A673 (cell line): Measurements from ENCODE around the gene SCN10A. TPM values are rescaled to one million over a fixed set of nuclear protein-coding genes. Genes with fewer than 3 reads are reported as not detected.

Experiments
- BruUV-seq: library from RNA; stranded (reverse); fragments of 400-500 nt; replicated peaks from 2 replicates; lab custom pipeline; 2021; lab: Mats Ljungman, UMichigan
- CTCF ChIA-PET: fragments of 300-600 bp; sonication (Branson Sonifier 250); formaldehyde crosslinking; loops from one replicate; lab custom pipeline; 2022; ENCODE audit warnings: antibody characterized with exemption; lab: Charles Lee
- POLR2A ChIA-PET: fragments of 300-600 bp; sonication (Branson Sonifier 250); formaldehyde crosslinking; loops from one replicate; lab custom pipeline; 2022; ENCODE audit warnings: antibody characterized with exemption; ENCODE audit not compliant: low non-redundant PET; lab: Charles Lee
- DNase-seq: peaks from one replicate; pipeline ENCODE4 v3.0.0-alpha.2; 2015; ENCODE audit warnings: low spot score
- H3K27ac ChIP-seq: fragments of 200-600 bp; sonication (generic); 2 replicates; pipeline ENCODE4 v1.5.1; 2016; ENCODE audit warnings: mixed run types, low read depth, mild to moderate bottlenecking, mixed read lengths, antibody characterized with exemption, low read length; ENCODE audit not compliant: poor library complexity, severe bottlenecking
- H3K27me3 ChIP-seq: fragments of 200-600 bp; sonication (generic); replicated peaks from 2 replicates; pipeline ENCODE4 v1.6.1; 2017; ENCODE audit warnings: mixed run types, low read depth, mild to moderate bottlenecking, mixed read lengths, antibody characterized with exemption, low read length; ENCODE audit not compliant: insufficient read depth, poor library complexity
- H3K36me3 ChIP-seq: fragments of 200-600 bp; sonication (generic); 2 replicates; pipeline ENCODE4 v1.6.1; 2016; ENCODE audit warnings: mixed run types, mild to moderate bottlenecking, mixed read lengths, antibody characterized with exemption, low read length; ENCODE audit not compliant: insufficient read depth, poor library complexity, severe bottlenecking
- H3K4me1 ChIP-seq: fragments of 200-600 bp; sonication (generic); 2 replicates; pipeline ENCODE4 v1.6.1; 2017; ENCODE audit warnings: mixed run types, mild to moderate bottlenecking, mixed read lengths, antibody characterized with exemption, low read length; ENCODE audit not compliant: insufficient read depth, poor library complexity, severe bottlenecking
- H3K4me3 ChIP-seq: fragments of 200-600 bp; sonication (generic); 2 replicates; pipeline ENCODE4 v1.5.1; 2016; ENCODE audit warnings: low read depth, mixed run types, mild to moderate bottlenecking, mixed read lengths, low read length; ENCODE audit not compliant: poor library complexity, severe bottlenecking
- H3K9me3 ChIP-seq: fragments of 200-600 bp; sonication (generic); 2 replicates; pipeline ENCODE4 v1.6.1; 2016; ENCODE audit warnings: mixed run types, low read depth, mild to moderate bottlenecking, mixed read lengths, antibody characterized with exemption, low read length; ENCODE audit not compliant: poor library complexity, severe bottlenecking
- EZH2 ChIP-seq: fragments of 200-600 bp; sonication (generic); IDR thresholded peaks from 2 replicates; pipeline ENCODE4 v1.6.1; 2017; ENCODE audit warnings: borderline replicate concordance, low read depth, mild to moderate bottlenecking, mixed read lengths, antibody characterized with exemption, low read length; ENCODE audit not compliant: poor library complexity, severe bottlenecking
- intact Hi-C: fragments of 100-400 bp; cut with micrococcal nuclease; formaldehyde crosslinking; loops from one replicate; pipeline ENCODE4 v1.10.0; 2022; ENCODE audit not compliant: unreplicated experiment
- total RNA-seq: library from RNA; stranded (reverse); gene quantifications from 2 replicates; pipeline ENCODE4 v1.2.3, GENCODE V29; 2021
- TF ChIP-seq, protein P1 (sequence below): fragments of 300-800, 200-600 bp; sonication (generic); conservative IDR thresholded peaks from 2 replicates; pipeline ENCODE4 v1.5.1; 2017; ENCODE audit warnings: low read depth, mild to moderate bottlenecking, antibody characterized with exemption, low read length, moderate library complexity, mixed read lengths

The SCN10A gene
- total RNA-seq, 1 experiment from 2014 or later: not detected

- no peak overlapping the region for H3K27ac ChIP-seq
- no TSS peak for BruUV-seq
Measured at GRCh38 chr3:38836561-38836960, 20.5 kb upstream of the SCN10A start.

DNA sequence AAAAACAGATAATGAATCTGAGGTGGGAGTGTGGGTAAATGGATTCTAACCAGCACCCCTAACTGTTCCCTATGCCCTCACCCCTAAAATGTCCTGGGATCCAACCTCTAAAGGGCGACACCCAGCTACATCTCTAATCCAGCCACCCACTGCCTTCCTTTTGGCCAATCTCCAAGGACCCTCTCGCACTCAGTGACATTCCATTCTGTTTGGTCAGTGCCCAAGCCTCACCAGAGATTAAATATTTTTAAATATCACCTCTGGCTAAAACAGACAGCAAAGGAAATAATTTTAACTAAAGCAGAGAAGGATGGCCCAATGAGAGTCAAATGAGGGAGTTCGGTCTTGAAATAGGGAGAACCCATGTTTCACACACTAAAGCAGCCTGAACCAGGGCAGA lies 19.9 kb upstream of the SCN10A start:
- Histone ChIP-seq H3K27me3 (peaks cover 17% of the 10 kb centered on the region), H3K9me3 (no peaks in the 10 kb centered on the region), H3K27ac (no peak overlapping the region), H3K36me3 (no peaks in the 10 kb centered on the region), H3K4me3 (no peak overlapping the region), H3K4me1 (no peaks in the 10 kb centered on the region)
- CTCF ChIA-PET: no interaction called here
- no peak for DNase-seq
- BruUV-seq: no TSS peak
- intact Hi-C loops: loop anchor here (10.0 kb wide), 1 partner anchor 101 kb away; no protein-coding TSS in a partner anchor
- no peak for TF ChIP-seq EZH2
- TF ChIP-seq, protein P1, sequence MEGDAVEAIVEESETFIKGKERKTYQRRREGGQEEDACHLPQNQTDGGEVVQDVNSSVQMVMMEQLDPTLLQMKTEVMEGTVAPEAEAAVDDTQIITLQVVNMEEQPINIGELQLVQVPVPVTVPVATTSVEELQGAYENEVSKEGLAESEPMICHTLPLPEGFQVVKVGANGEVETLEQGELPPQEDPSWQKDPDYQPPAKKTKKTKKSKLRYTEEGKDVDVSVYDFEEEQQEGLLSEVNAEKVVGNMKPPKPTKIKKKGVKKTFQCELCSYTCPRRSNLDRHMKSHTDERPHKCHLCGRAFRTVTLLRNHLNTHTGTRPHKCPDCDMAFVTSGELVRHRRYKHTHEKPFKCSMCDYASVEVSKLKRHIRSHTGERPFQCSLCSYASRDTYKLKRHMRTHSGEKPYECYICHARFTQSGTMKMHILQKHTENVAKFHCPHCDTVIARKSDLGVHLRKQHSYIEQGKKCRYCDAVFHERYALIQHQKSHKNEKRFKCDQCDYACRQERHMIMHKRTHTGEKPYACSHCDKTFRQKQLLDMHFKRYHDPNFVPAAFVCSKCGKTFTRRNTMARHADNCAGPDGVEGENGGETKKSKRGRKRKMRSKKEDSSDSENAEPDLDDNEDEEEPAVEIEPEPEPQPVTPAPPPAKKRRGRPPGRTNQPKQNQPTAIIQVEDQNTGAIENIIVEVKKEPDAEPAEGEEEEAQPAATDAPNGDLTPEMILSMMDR: no peak
- POLR2A ChIA-PET: no interaction called here

More at GRCh38 chr3:38836561-38836960, 20.5 kb upstream of the SCN10A start:
- ChIA-PET POLR2A (no interaction called here), CTCF (no interaction called here)
- Histone ChIP-seq H3K27me3 (peaks cover 21% of the 10 kb centered on the region), H3K4me3 (no peak overlapping the region), H3K9me3 (no peaks in the 10 kb centered on the region), H3K36me3 (no peaks in the 10 kb centered on the region), H3K4me1 (no peaks in the 10 kb centered on the region)
- DNase-seq: no peak
- intact Hi-C loops: loop anchor here (10.0 kb wide), 1 partner anchor 102 kb away; no protein-coding TSS in a partner anchor
- TF ChIP-seq, protein P1: no peak
- TF ChIP-seq EZH2: no peak

DNA sequence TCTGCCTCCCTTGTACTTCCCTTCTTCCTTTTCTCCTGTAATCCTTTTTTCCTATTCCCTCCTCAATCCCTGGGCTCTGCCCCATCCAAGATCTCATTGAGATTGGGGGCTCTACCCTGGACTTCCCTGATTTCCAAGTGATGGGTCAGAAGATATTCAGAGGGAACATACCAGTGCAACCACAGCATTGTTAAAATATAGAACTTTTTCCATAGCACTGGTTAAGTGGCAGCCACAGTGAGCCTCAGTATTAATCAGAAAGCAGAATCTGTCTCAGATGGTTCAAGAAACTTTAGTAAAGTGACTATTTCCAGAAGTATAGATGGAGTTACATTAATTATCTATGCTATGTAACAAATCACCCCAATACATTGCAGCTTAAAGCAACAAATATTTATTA lies 18.7 kb upstream of the SCN10A start:
- no peak for DNase-seq
- no peak overlapping the region for H3K27ac ChIP-seq
- no peak overlapping the region for H3K4me3 ChIP-seq
- intact Hi-C loops: loop anchor here (10.0 kb wide), 1 partner anchor 100 kb away; no protein-coding TSS in a partner anchor
- TF ChIP-seq EZH2: no peak
- TF ChIP-seq, protein P1: no peak
- H3K27me3 ChIP-seq: peaks cover 14% of the 10 kb centered on the region
- no peaks in the 10 kb centered on the region for H3K4me1 ChIP-seq
- POLR2A ChIA-PET: no interaction called here
- CTCF ChIA-PET: no interaction called here
- BruUV-seq: no TSS peak
- H3K9me3 ChIP-seq: no peaks in the 10 kb centered on the region
- no peaks in the 10 kb centered on the region for H3K36me3 ChIP-seq
